ENCODE data around the gene LRSAM1. TPM values are rescaled to one million over a fixed set of nuclear protein-coding genes. Genes with fewer than 3 reads are reported as not detected.

LRSAM1 gene
- total RNA-seq, 1 experiment from 2014 or later: 18.5 TPM

DNA sequence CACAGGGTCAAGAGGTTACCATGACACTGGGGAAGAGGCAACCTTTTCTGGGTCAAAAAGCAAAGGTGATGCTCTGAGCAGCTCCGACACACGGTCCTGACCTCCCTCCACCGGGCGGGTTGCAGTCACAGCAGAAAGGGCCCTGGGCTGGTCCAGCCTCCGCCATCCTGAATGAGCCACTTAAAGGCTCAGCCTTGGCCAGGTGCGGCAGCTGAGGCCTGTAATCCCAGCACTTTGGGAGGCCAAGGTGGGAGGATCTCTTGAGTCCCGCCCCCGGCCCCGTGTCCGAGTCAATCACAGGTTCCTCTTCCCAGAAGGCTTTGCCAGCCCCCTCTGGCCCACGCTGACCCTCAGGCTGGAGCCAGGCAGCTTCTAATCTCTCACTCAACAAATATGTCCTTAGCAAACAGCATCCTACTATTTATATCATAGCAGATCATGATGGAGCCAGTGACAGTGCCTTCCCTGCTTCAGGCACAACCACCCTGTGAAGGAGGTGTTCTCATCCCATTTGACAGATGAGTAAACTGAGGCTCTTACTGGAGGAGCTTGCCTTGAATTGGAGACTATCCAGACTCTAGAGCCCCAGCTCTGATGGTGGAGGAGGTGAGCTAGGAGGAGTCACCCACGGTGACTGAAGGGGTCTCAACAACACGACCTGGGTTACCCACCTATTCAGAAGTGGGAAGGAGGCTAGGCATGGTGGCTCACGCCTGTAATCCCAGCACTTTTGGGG is 79.1 kb downstream of the LRSAM1 start:
- DNase-seq: no peak

DNA sequence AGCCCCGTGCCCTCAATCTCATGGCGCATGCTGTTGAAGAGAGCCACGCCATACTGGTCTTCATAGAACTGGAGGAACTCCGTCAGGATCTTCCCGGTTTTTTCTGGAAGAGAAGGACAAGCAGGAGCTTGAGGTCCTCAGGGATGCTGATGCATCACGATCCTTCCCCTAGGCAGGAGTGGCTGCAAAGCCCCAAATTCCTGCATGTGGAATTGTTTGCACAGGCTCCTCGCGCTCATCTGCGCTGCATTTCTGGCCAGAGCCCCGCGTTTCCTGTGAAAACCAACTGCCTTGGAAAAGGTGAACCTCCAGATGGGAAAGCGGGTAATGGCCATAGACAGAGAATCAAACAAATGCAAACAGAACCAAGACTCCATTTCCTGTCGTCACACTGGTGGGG is 80.4 kb downstream of the LRSAM1 start:
- Histone ChIP-seq H3K27me3 (ENCODE audit: control insufficient read depth, insufficient read depth, low read length) (no peaks in the 10 kb centered on the region), H3K4me3 (ENCODE audit: insufficient read depth, low read depth, low read length) (no peak overlapping the region), H3K36me3 (replicated peaks; ENCODE audit: control insufficient read depth, insufficient read depth, low read length) (no peaks in the 10 kb centered on the region; the same call in none of the 2 replicates)
- DNase-seq: no peak

More for the DNA sequence above, 79.1 kb downstream of the LRSAM1 start:
- Histone ChIP-seq H3K4me3 (ENCODE audit: insufficient read depth, low read depth, low read length) (no peak overlapping the region), H3K36me3 (replicated peaks; ENCODE audit: control insufficient read depth, insufficient read depth, low read length) (peaks cover 6% of the 10 kb centered on the region), H3K27me3 (ENCODE audit: control insufficient read depth, insufficient read depth, low read length) (no peaks in the 10 kb centered on the region)

- H3K4me3 ChIP-seq (ENCODE audit: insufficient read depth, low read depth, low read length): no peak overlapping the region
- no peak for DNase-seq
- H3K27me3 ChIP-seq (ENCODE audit: control insufficient read depth, insufficient read depth, low read length): no peaks in the 10 kb centered on the region
These were observed 83.1 kb downstream of the LRSAM1 start for GRCh38 chr9:127534250-127534906.

GRCh38 chr9:127534931-127535330 is 83.6 kb downstream of the LRSAM1 start:
- Histone ChIP-seq H3K27me3 (ENCODE audit: control insufficient read depth, insufficient read depth, low read length) (no peaks in the 10 kb centered on the region), H3K4me3 (ENCODE audit: insufficient read depth, low read depth, low read length) (no peak overlapping the region)
- no peak for DNase-seq

More at GRCh38 chr9:127534250-127534906, 83.1 kb downstream of the LRSAM1 start:
- H3K36me3 ChIP-seq (replicated peaks; ENCODE audit: control insufficient read depth, insufficient read depth, low read length): no peaks in the 10 kb centered on the region; the same call in 1 of the 2 replicates

DNA sequence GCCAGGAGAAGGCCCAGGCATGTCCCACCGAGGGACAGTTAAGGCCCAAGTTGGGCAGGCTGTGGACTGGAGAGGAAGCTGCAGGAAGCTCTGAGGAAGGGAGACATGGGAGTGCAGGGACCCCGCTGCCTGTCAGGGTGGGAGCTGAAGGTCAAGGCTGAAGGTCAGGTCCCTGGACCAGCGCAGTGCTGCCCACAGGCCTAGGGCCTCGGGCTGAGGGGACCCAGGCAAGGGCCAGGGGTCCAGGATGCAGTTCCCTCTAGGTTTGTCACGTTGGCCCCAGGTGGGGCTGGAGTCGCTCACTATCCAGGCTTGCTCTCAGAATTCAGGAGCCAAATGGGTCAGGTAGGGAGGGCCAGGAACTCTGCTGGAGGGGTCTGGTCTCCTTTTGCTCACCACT is 84.1 kb downstream of the LRSAM1 start:
- no peak for DNase-seq
- no peaks in the 10 kb centered on the region; the same call in 1 of the 2 replicates for H3K36me3 ChIP-seq (replicated peaks; ENCODE audit: control insufficient read depth, insufficient read depth, low read length)
- H3K4me3 ChIP-seq (ENCODE audit: insufficient read depth, low read depth, low read length): no peak overlapping the region
- no peaks in the 10 kb centered on the region for H3K27me3 ChIP-seq (ENCODE audit: control insufficient read depth, insufficient read depth, low read length)

More at GRCh38 chr9:127534931-127535330, 83.6 kb downstream of the LRSAM1 start:
- no peaks in the 10 kb centered on the region; the same call in 1 of the 2 replicates for H3K36me3 ChIP-seq (replicated peaks; ENCODE audit: control insufficient read depth, insufficient read depth, low read length)

DNA sequence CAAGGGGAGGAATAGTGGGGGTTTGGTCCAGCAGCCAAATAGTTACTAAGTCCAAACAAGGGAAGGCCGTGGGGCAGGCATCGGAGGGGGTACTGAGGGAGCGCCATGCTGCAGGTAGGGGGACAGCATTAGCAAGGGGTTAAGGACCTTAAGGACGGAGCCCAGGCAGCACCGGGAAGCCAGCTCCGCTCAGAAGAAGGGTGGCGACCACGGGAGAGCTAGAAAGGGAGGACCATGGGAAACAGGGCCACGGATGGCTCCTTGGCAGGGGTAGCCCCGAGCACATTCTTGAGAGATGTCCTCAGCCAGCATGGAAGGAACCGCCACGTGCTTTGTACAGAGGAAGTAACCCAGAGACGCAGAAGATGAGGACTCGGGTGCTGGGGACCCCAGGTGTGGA is 84.5 kb downstream of the LRSAM1 start:
- H3K27me3 ChIP-seq (ENCODE audit: control insufficient read depth, insufficient read depth, low read length): no peaks in the 10 kb centered on the region

GRCh38 chr9:127536499-127536898 is 85.2 kb downstream of the LRSAM1 start:
- no peaks in the 10 kb centered on the region for H3K27me3 ChIP-seq (ENCODE audit: control insufficient read depth, insufficient read depth, low read length)
- no peak for DNase-seq
- no peaks in the 10 kb centered on the region; the same call in 1 of the 2 replicates for H3K36me3 ChIP-seq (replicated peaks; ENCODE audit: control insufficient read depth, insufficient read depth, low read length)
- H3K4me3 ChIP-seq (ENCODE audit: insufficient read depth, low read depth, low read length): no peak overlapping the region

More for the DNA sequence above, 84.5 kb downstream of the LRSAM1 start:
- DNase-seq: no peak
- no peak overlapping the region for H3K4me3 ChIP-seq (ENCODE audit: insufficient read depth, low read depth, low read length)
- H3K36me3 ChIP-seq (replicated peaks; ENCODE audit: control insufficient read depth, insufficient read depth, low read length): no peaks in the 10 kb centered on the region; the same call in 1 of the 2 replicates

DNA sequence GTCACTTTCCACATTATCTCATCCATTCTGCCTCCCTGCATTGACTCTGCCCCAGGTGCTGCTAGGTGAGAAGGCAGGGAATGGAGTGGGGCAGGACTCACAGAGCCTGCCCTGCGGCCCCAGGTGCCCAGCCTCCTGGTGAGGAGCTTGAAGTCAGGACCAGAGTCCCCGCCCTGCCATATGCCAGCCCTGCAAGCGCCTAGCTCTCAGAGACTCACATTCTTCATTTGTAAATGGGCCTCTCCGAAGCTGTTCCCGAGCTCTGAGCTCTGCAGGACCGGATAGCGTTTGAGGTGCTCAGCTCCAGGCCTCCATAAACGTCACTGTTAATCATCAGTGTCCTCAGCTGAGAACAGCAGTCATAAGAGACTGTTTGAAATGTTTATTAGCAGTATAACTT is 85.7 kb downstream of the LRSAM1 start:
- Histone ChIP-seq H3K36me3 (replicated peaks; ENCODE audit: control insufficient read depth, insufficient read depth, low read length) (no peaks in the 10 kb centered on the region; the same call in 1 of the 2 replicates), H3K4me3 (ENCODE audit: insufficient read depth, low read depth, low read length) (no peak overlapping the region), H3K27me3 (ENCODE audit: control insufficient read depth, insufficient read depth, low read length) (no peaks in the 10 kb centered on the region)
- peak; percentile 81 for DNase-seq

DNA sequence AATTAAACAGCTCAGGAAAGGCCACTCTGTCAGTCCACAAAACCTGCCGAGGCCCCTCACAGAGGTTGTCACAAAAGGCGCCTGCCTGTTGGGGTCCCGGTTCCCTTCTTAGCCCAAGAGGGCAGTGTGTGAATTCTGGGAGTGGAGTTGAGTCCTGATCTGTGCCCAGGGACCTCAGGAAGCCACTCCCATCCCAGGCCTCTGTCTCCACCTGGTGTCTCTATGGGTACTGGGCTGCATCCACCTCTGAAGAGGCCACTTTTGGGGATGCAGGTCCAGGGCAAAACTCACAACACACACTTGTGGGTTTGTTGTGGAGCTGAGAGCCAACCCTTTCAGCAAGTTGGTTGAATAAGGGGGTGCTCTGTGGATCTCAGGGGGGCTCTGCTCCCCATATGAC is 86.5 kb downstream of the LRSAM1 start:
- DNase-seq: peak; percentile 92
- Histone ChIP-seq H3K27me3 (ENCODE audit: control insufficient read depth, insufficient read depth, low read length) (no peaks in the 10 kb centered on the region), H3K4me3 (ENCODE audit: insufficient read depth, low read depth, low read length) (no peak overlapping the region), H3K36me3 (replicated peaks; ENCODE audit: control insufficient read depth, insufficient read depth, low read length) (no peaks in the 10 kb centered on the region; the same call in 1 of the 2 replicates)

GRCh38 chr9:127538849-127539258 is 87.5 kb downstream of the LRSAM1 start:
- no peak for DNase-seq
- Histone ChIP-seq H3K4me3 (ENCODE audit: insufficient read depth, low read depth, low read length) (no peak overlapping the region), H3K36me3 (replicated peaks; ENCODE audit: control insufficient read depth, insufficient read depth, low read length) (no peaks in the 10 kb centered on the region; the same call in 1 of the 2 replicates), H3K27me3 (ENCODE audit: control insufficient read depth, insufficient read depth, low read length) (no peaks in the 10 kb centered on the region)

DNA sequence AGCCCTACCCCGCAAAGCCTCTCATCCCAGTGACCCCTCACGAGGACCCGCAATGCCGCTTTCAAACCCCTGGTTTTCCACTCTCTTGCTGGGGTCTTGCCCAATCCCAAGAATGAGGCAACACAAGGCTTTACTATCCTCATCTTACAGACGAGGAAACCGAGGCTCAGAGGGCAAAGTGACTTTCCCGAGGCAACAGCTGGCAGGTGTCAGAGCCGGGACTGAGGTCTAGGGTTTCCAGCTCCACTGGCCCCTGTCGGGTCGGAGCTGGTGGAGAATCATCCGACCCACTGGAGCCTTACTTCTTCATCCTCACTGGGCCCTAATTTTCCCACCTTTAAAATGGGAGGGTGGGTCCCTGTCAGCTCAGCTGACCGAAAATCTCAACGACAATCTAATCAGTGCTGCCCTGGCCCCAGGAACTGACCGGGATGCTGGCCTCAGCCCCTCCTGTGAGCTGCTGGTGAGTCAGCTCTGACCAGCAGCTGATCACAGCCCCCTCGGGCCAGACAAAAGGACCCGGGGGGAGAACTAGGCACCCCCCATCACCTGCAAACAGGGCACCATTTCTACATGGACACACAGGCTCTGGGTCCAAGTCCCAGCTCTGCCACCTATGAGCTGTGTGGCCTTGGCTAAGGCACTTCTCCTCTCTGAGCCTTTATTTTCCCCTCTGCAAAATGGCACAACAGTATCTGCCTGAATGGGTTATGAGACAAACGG is 88.1 kb downstream of the LRSAM1 start:
- Histone ChIP-seq H3K27me3 (ENCODE audit: control insufficient read depth, insufficient read depth, low read length) (no peaks in the 10 kb centered on the region), H3K36me3 (replicated peaks; ENCODE audit: control insufficient read depth, insufficient read depth, low read length) (no peaks in the 10 kb centered on the region; the same call in 1 of the 2 replicates), H3K4me3 (ENCODE audit: insufficient read depth, low read depth, low read length) (no peak overlapping the region)
- no peak for DNase-seq

DNA sequence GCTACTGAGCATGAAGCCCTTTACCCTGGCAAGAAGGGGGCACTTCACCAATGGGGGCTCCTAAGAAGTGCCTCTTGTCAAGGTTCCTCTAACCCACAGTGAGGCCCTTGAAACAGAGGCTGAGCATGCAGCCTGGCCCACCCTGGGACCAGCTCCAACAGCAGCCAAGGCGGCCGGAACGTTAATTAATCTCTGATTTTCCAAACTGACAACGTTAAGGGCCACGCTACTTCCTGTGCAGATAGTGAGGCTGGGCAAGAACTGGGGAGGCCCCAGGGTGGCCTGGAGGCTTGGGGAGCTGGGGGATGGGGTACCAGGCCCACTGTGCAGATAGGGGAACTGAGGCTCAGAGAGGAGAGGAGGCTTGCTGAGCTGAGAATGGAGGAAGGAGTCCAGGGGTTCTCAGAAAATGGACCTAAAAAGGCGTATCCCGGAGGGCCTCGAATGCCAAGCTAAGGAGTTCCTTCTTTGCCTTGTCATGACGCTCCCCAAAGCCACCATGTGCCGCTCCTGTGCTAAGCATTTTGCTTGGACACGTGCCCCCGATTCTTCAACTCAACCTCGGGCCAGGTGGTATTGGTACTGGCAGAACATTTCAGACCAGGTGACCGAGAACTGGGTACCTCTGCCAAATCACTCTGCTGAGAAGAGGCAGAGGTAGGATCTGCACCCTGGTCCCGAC is 88.8 kb downstream of the LRSAM1 start:
- Histone ChIP-seq H3K27me3 (ENCODE audit: control insufficient read depth, insufficient read depth, low read length) (no peaks in the 10 kb centered on the region), H3K36me3 (replicated peaks; ENCODE audit: control insufficient read depth, insufficient read depth, low read length) (no peaks in the 10 kb centered on the region; the same call in 1 of the 2 replicates), H3K4me3 (ENCODE audit: insufficient read depth, low read depth, low read length) (no peak overlapping the region)
- no peak for DNase-seq

- Histone ChIP-seq H3K36me3 (replicated peaks; ENCODE audit: control insufficient read depth, insufficient read depth, low read length) (no peaks in the 10 kb centered on the region; the same call in 1 of the 2 replicates), H3K4me3 (ENCODE audit: insufficient read depth, low read depth, low read length) (no peak overlapping the region), H3K27me3 (ENCODE audit: control insufficient read depth, insufficient read depth, low read length) (no peaks in the 10 kb centered on the region)
- peak; percentile 93 for DNase-seq
These were observed 89.3 kb downstream of the LRSAM1 start for GRCh38 chr9:127540664-127541041.

DNA sequence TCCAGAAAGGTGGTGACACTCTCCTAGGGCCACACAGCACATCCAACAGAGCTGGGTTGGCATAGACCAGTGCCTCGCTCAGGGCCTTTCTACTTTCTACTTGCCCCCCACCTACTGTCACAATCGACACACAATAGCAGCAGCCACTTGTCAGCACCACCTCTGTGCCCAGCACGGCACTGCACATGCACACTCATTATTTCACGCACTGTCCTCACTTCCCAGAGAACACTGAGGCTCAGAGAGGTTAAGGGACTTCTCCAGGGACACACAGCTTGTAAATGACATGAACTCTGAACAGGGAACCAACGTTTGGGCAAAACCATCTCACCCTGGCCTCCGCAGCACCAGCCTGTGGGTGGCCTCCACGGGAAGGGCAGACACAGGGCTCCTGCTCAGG is 89.9 kb downstream of the LRSAM1 start:
- no peak for DNase-seq
- H3K36me3 ChIP-seq (replicated peaks; ENCODE audit: control insufficient read depth, insufficient read depth, low read length): no peaks in the 10 kb centered on the region; the same call in 1 of the 2 replicates
- H3K4me3 ChIP-seq (ENCODE audit: insufficient read depth, low read depth, low read length): no peak overlapping the region
- H3K27me3 ChIP-seq (ENCODE audit: control insufficient read depth, insufficient read depth, low read length): no peaks in the 10 kb centered on the region
